GM13977 (cell line): Measurements from ENCODE around the gene EHD3.

ENCODE experiments used
- DNase-seq: peaks from one replicate; pipeline ENCODE4 v3.0.0; 2012; ENCODE audit warnings: low spot score
- CTCF ChIP-seq: IDR thresholded peaks from 2 replicates; pipeline ENCODE4 v1.5.1; 2012; ENCODE audit warnings: mild to moderate bottlenecking, control low read depth; ENCODE audit not compliant: insufficient read depth; ENCODE audit errors: extremely low read depth, missing control alignments
- in situ Hi-C: fragments of 300-500 bp; cut with MboI; formaldehyde crosslinking; loops from one replicate; pipeline ENCODE4 v1.12.0; 2022; ENCODE audit warnings: low sequenced_read_pairs, low pct_unique_long_range_greater_than_20kb, mixed read lengths, inconsistent platforms; ENCODE audit not compliant: unreplicated experiment

Gene EHD3

GRCh38 chr2:31217465-31218200 is 16.3 kb upstream of the EHD3 start, which contains the start of gene CAPN14:
CAPN14 (minus strand) TSS chr2:31217515; CDS start chr2:31205447, 12,068 bp downstream.
- no peak for DNase-seq
- TF ChIP-seq CTCF = no peak
- in situ Hi-C loops = no loop called here

DNA sequence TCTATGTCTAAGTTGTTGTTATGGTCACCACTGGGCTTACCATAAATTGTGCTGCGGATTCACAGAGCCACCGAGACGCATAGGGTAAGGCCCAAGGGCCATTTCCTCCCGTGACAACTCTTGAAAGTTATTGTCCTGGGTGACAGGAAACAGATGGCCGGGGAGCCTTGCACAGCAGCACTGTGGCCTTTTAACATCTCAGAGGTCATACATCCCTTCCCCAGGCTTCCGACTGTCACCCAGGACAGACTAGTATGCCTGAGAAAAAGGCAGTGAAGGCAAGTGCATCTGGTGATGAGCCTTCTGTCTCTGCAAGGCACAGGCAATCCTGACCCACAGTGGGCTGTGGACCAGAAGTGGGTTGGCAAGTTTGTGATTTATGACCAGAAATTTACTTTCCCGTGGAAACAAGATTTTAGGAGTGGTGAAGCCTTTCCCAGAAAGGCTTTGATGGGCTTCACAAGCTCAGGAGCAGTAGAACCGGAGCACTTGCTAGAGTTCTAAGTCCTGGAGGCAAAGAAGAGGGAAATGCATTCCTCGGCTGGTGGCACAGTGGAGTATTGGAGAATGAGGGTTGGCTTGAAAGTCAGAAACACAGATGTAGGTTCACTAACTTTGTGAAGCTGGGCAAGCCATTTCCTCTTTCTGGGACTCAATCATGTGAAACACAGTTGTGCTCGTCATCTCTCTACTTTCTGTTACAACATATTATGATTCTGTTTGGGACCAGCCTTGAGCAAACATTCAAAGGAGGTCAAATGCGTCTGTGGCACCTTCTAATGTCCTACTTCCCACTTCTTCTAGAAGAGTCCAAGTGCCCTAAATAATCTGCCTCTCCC is 14.6 kb upstream of the EHD3 start:
- in situ Hi-C loops = no loop called here
- DNase-seq = peak; percentile 69
- no peak for TF ChIP-seq CTCF

- in situ Hi-C loops = no loop called here
- DNase-seq = no peak
- TF ChIP-seq CTCF = no peak
Observed at GRCh38 chr2:31221544-31221943, 12.4 kb upstream of the EHD3 start.

GRCh38 chr2:31222071-31222470 is 11.9 kb upstream of the EHD3 start:
- no peak for DNase-seq

DNA sequence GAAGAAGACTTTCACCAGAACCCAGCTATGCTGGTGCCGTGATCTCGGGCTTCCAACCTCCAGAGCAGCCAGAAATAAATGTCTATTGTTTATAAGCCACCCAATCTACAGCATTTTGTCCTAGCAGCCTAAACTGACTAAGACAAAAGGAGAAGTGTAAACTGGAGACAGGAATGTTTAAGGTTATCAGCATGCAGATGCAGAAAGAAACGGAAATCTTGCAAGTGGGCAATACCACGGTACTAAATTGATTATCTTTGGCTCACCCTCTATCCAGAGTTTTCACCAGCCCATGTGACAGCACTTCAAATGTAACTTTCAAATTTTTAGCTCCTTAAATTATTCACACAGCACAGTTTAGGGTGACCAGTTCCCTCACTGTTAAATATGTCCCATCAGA is 10.9 kb upstream of the EHD3 start:
- TF ChIP-seq CTCF = no peak
- no peak for DNase-seq
- in situ Hi-C loops = no loop called here

More at GRCh38 chr2:31222071-31222470, 11.9 kb upstream of the EHD3 start:
- TF ChIP-seq CTCF = no peak
- in situ Hi-C loops = no loop called here

- no peak for DNase-seq
- TF ChIP-seq CTCF = no peak
- in situ Hi-C loops = no loop called here
Observed at GRCh38 chr2:31223749-31224148, 10.2 kb upstream of the EHD3 start.
